SK-N-SH treated with all-trans-retinoic acid at 6 μM for 48 hours (cell line): ENCODE results near the gene C1orf141.

Experiments used
- ATAC-seq: fragments of 200-7000 bp; cut with Tn5 transposase; 3 replicates; pipeline ENCODE4 v1.9.1; 2020; ENCODE audit warnings: mild to moderate bottlenecking, moderate library complexity
- ARNTL ChIP-seq: fragments of 450-650 bp; formaldehyde crosslinking; IDR thresholded peaks from 2 replicates; pipeline ENCODE4 v1.5.0; 2020; ENCODE audit warnings: low read depth, mild to moderate bottlenecking, moderate library complexity, borderline replicate concordance
- BACH2 ChIP-seq: fragments of 250-450 bp; sonication (Bioruptor Pico); IDR thresholded peaks from 2 replicates; pipeline ENCODE4 v1.9.0; 2021; ENCODE audit warnings: mild to moderate bottlenecking, borderline replicate concordance
- CSDC2 ChIP-seq: fragments of 250-450 bp; sonication (Bioruptor Pico); IDR thresholded peaks from 2 replicates; pipeline ENCODE4 v1.5.0; 2020; ENCODE audit warnings: mild to moderate bottlenecking, moderate library complexity
- ESRRG ChIP-seq: fragments of 250-450 bp; sonication (Bioruptor Pico); IDR thresholded peaks from 2 replicates; pipeline ENCODE4 v1.6.1; 2021; ENCODE audit warnings: mild to moderate bottlenecking
- GLIS3 ChIP-seq: fragments of 250-450 bp; sonication (Bioruptor Pico); IDR thresholded peaks from 2 replicates; pipeline ENCODE4 v1.5.0; 2020; ENCODE audit warnings: mild to moderate bottlenecking, moderate library complexity
- ISL1 ChIP-seq: fragments of 250-450 bp; sonication (Bioruptor Pico); IDR thresholded peaks from 2 replicates; pipeline ENCODE4 v2.1.2; 2022; ENCODE audit warnings: mild to moderate bottlenecking, moderate library complexity
- PPARA ChIP-seq: fragments of 250-450 bp; sonication (Bioruptor Pico); IDR thresholded peaks from 2 replicates; pipeline ENCODE4 v1.5.0; 2020; ENCODE audit warnings: mild to moderate bottlenecking, borderline replicate concordance
- RARB ChIP-seq: fragments of 250-450 bp; sonication (Bioruptor Pico); IDR thresholded peaks from 2 replicates; pipeline ENCODE4 v1.8.0; 2021; ENCODE audit warnings: mild to moderate bottlenecking, moderate library complexity
- SNAI2 ChIP-seq: fragments of 250-450 bp; sonication (Bioruptor Pico); IDR thresholded peaks from 2 replicates; pipeline ENCODE4 v1.5.0; 2020; ENCODE audit warnings: mild to moderate bottlenecking, moderate library complexity
- TCF4 ChIP-seq: fragments of 250-450 bp; sonication (Bioruptor Pico); IDR thresholded peaks from 2 replicates; pipeline ENCODE4 v1.8.0; 2021; ENCODE audit warnings: mild to moderate bottlenecking, moderate library complexity, borderline replicate concordance
- TOX ChIP-seq: fragments of 250-450 bp; sonication (Bioruptor Pico); IDR thresholded peaks from 2 replicates; pipeline ENCODE4 v1.8.0; 2021; ENCODE audit warnings: mild to moderate bottlenecking, moderate library complexity, borderline replicate concordance
- ZFP3 ChIP-seq: fragments of 250-450 bp; sonication (Bioruptor Pico); IDR thresholded peaks from 2 replicates; pipeline ENCODE4 v1.5.0; 2020; ENCODE audit warnings: mild to moderate bottlenecking, moderate library complexity
- ZFP30 ChIP-seq: fragments of 450-650 bp; formaldehyde crosslinking; IDR thresholded peaks from 2 replicates; pipeline ENCODE4 v1.5.0; 2022; ENCODE audit warnings: mild to moderate bottlenecking, moderate library complexity
- ZNF565 ChIP-seq: fragments of 450-650 bp; formaldehyde crosslinking; conservative IDR thresholded peaks from 2 replicates; pipeline ENCODE4 v1.5.0; 2020; ENCODE audit warnings: low read depth, mild to moderate bottlenecking, moderate library complexity
- ZNF70 ChIP-seq: fragments of 450-650 bp; formaldehyde crosslinking; IDR thresholded peaks from 2 replicates; pipeline ENCODE4 v1.5.0; 2020; ENCODE audit warnings: mild to moderate bottlenecking, moderate library complexity
- ZNF8 ChIP-seq: fragments of 450-650 bp; formaldehyde crosslinking; IDR thresholded peaks from 2 replicates; pipeline ENCODE4 v1.5.0; 2020; ENCODE audit warnings: mild to moderate bottlenecking, moderate library complexity
- TF ChIP-seq, protein P1 (sequence below): fragments of 250-450 bp; sonication (Bioruptor Pico); IDR thresholded peaks from 2 replicates; pipeline ENCODE4 v1.8.0; 2021; ENCODE audit warnings: low read depth, mild to moderate bottlenecking, moderate library complexity, borderline replicate concordance
- TF ChIP-seq, protein P2 (sequence below): fragments of 250-450 bp; sonication (Bioruptor Pico); IDR thresholded peaks from 2 replicates; pipeline ENCODE4 v1.5.1; 2021; ENCODE audit warnings: mild to moderate bottlenecking, moderate library complexity
- TF ChIP-seq, protein P3 (sequence below): fragments of 250-450 bp; sonication (Bioruptor Pico); IDR thresholded peaks from 2 replicates; pipeline ENCODE4 v1.5.0; 2020; ENCODE audit warnings: mild to moderate bottlenecking, moderate library complexity
- TF ChIP-seq, protein P4 (sequence below): fragments of 250-450 bp; sonication (Bioruptor Pico); IDR thresholded peaks from 2 replicates; pipeline ENCODE4 v1.8.0; 2020; ENCODE audit warnings: mild to moderate bottlenecking, moderate library complexity, borderline replicate concordance

The C1orf141 gene

DNA sequence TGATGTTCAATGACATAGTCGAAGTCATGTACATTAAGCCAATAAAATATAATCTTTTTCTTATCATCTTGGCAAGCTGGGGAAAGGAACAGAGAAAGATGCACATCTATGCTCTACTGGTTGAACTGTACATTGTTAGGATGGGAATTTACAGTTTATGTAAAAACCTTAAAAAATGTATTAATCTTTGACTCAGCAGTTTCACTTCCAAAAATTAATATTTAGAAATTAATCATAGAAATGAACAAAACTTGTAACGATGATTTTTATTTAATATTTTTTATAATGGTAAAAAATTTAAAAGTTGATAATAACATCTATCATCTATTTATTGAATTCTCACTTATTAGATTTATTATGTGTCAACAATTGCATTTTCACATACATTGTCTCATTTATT lies 5.7 kb upstream of the C1orf141 start:
- TF ChIP-seq, protein P1, sequence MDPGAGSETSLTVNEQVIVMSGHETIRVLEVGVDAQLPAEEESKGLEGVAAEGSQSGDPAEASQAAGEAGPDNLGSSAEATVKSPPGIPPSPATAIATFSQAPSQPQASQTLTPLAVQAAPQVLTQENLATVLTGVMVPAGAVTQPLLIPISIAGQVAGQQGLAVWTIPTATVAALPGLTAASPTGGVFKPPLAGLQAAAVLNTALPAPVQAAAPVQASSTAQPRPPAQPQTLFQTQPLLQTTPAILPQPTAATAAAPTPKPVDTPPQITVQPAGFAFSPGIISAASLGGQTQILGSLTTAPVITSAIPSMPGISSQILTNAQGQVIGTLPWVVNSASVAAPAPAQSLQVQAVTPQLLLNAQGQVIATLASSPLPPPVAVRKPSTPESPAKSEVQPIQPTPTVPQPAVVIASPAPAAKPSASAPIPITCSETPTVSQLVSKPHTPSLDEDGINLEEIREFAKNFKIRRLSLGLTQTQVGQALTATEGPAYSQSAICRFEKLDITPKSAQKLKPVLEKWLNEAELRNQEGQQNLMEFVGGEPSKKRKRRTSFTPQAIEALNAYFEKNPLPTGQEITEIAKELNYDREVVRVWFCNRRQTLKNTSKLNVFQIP (CRISPR knock-in tag), result no peak
- no peak for TF ChIP-seq RARB
- no peak for TF ChIP-seq CSDC2 (CRISPR knock-in tag)
- no peak for TF ChIP-seq BACH2 (CRISPR knock-in tag)
- TF ChIP-seq, protein P2, sequence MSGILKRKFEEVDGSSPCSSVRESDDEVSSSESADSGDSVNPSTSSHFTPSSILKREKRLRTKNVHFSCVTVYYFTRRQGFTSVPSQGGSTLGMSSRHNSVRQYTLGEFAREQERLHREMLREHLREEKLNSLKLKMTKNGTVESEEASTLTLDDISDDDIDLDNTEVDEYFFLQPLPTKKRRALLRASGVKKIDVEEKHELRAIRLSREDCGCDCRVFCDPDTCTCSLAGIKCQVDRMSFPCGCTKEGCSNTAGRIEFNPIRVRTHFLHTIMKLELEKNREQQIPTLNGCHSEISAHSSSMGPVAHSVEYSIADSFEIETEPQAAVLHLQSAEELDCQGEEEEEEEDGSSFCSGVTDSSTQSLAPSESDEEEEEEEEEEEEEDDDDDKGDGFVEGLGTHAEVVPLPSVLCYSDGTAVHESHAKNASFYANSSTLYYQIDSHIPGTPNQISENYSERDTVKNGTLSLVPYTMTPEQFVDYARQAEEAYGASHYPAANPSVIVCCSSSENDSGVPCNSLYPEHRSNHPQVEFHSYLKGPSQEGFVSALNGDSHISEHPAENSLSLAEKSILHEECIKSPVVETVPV (CRISPR knock-in tag), result no peak
- no peak for TF ChIP-seq ZNF70 (CRISPR knock-in tag)
- TF ChIP-seq TOX, result no peak
- no peak for TF ChIP-seq ZFP30 (CRISPR knock-in tag)
- TF ChIP-seq GLIS3 (CRISPR knock-in tag), result no peak
- TF ChIP-seq, protein P3, sequence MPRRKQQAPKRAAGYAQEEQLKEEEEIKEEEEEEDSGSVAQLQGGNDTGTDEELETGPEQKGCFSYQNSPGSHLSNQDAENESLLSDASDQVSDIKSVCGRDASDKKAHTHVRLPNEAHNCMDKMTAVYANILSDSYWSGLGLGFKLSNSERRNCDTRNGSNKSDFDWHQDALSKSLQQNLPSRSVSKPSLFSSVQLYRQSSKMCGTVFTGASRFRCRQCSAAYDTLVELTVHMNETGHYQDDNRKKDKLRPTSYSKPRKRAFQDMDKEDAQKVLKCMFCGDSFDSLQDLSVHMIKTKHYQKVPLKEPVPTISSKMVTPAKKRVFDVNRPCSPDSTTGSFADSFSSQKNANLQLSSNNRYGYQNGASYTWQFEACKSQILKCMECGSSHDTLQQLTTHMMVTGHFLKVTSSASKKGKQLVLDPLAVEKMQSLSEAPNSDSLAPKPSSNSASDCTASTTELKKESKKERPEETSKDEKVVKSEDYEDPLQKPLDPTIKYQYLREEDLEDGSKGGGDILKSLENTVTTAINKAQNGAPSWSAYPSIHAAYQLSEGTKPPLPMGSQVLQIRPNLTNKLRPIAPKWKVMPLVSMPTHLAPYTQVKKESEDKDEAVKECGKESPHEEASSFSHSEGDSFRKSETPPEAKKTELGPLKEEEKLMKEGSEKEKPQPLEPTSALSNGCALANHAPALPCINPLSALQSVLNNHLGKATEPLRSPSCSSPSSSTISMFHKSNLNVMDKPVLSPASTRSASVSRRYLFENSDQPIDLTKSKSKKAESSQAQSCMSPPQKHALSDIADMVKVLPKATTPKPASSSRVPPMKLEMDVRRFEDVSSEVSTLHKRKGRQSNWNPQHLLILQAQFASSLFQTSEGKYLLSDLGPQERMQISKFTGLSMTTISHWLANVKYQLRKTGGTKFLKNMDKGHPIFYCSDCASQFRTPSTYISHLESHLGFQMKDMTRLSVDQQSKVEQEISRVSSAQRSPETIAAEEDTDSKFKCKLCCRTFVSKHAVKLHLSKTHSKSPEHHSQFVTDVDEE (CRISPR knock-in tag), result no peak
- ATAC-seq, result no peak

DNA sequence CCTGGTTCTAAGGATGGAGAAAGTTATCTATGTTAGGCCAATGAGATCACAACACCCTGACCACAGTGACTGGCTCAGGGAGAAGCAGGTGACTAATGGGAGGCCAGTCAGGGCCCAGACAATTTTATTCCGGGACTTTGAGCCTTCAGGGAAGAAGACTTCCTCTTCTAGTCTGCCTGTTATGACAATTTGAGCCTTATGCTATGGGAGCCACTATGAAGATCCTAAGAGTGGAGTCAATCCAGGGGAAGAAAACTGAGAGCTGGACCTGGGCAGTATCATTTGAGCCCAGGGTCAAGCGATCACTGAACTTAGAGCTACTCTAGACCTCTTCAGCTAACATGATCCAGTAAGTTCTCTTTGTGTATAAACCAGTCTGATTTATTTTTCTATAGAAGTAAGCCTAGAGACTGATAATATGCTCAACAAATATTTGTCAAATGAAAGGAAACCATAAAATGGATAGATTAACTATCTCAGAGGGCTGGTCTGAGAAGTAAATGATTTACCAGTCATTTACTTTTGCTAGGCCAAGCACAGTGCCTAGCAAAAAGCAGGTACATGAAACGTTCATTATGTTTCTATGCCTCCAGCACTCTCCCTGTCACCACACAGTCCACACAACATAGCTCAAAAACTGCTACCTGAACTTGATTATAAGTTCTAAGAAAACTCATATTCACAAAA lies 4.2 kb upstream of the C1orf141 start:
- TF ChIP-seq CSDC2 (CRISPR knock-in tag) (no peak), TOX (no peak), PPARA (CRISPR knock-in tag) (no peak)
- TF ChIP-seq, protein P3 (CRISPR knock-in tag), result no peak
- TF ChIP-seq, all 23 proteins: peak for 0
- no peak for ATAC-seq

DNA sequence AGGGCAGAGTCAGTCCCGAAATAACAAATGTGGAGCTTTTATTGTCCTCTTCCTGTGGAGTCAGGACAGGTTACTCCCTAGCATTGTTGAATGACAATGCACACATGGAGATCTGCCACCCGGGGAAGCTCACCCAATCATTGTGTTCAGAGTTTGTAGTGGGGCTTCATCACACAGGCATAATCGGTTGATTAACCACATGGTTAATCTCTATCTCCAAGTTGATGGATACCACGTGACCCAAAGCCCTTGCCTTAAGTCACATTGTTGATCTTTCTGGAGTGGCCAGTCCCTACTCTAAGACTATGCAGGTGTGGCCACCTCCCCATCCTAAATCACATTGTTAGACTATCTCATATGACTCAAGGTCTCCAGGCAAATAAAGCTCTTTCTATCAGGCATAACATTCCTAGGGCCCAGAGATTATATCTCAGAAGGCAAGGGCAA lies 2.6 kb upstream of the C1orf141 start:
- ATAC-seq, result no peak
- TF ChIP-seq TCF4 (no peak), GLIS3 (CRISPR knock-in tag) (no peak), ZNF8 (CRISPR knock-in tag) (no peak), ZNF70 (CRISPR knock-in tag) (no peak), ZNF565 (CRISPR knock-in tag) (no peak), ARNTL (no peak), ZFP30 (CRISPR knock-in tag) (no peak), ESRRG (no peak), PPARA (CRISPR knock-in tag) (no peak), ISL1 (CRISPR knock-in tag) (no peak), SNAI2 (no peak), ZFP3 (CRISPR knock-in tag) (no peak)
- TF ChIP-seq, protein P4, sequence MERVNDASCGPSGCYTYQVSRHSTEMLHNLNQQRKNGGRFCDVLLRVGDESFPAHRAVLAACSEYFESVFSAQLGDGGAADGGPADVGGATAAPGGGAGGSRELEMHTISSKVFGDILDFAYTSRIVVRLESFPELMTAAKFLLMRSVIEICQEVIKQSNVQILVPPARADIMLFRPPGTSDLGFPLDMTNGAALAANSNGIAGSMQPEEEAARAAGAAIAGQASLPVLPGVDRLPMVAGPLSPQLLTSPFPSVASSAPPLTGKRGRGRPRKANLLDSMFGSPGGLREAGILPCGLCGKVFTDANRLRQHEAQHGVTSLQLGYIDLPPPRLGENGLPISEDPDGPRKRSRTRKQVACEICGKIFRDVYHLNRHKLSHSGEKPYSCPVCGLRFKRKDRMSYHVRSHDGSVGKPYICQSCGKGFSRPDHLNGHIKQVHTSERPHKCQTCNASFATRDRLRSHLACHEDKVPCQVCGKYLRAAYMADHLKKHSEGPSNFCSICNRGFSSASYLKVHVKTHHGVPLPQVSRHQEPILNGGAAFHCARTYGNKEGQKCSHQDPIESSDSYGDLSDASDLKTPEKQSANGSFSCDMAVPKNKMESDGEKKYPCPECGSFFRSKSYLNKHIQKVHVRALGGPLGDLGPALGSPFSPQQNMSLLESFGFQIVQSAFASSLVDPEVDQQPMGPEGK, result no peak
- TF ChIP-seq, protein P1 (CRISPR knock-in tag), result no peak
- TF ChIP-seq, protein P3 (CRISPR knock-in tag), result no peak
